NCI-H1105 (cell line): ENCODE results near the gene SYNE3.
"Not testable (repeated sequence)": the region's sequence is repeated elsewhere in the genome, so short reads cannot be mapped to it uniquely, and the experiment has no call there.

Experiments
- DNase-seq: peaks from one replicate; lab custom pipeline; 2025; lab: John Stamatoyannopoulos, UW

Gene SYNE3

GRCh38 chr14:95524706-95525512 is 8.5 kb upstream of the SYNE3 start:
- no peak for DNase-seq

- DNase-seq = no peak
Measured at GRCh38 chr14:95523815-95524448, 7.5 kb upstream of the SYNE3 start.

DNA sequence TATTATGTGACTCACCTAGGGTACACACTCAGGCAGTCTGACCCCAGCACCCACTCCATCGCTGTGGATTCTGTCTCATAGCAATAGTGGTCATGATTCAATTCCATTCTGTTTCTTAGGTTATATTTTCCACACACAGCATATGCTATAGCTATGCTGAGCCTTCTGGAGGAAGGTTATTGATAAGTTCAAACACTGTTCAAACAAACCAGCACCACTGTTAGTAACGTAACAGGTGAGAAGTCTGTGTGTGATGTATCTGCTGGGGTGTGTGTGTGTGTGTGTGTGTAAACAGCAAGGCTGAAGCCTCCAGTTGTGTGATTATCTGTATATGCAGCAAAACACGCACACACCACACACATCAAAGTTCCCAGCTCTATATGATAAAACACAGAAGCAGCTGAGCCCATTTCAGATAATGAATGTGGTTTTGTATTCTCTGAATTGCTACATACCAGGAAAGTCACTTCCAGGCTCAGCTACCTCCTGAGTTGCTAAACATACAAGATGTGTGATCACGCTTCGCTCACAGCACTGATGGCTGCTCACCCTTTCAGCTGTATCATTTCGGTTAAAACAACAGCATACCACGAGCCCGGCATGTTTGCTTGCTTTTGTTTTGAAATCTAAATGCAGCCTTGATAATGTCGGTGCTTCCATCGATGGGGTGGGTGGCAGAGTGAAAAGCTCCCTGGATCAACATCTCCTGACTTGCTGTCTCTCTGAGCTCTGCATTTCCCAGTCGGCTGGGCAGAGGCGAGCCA is 6.8 kb upstream of the SYNE3 start:
- no peak for DNase-seq

GRCh38 chr14:95522556-95522955 is 6.1 kb upstream of the SYNE3 start:
- DNase-seq = no peak

- no peak for DNase-seq
Measured at GRCh38 chr14:95522116-95522515, 5.7 kb upstream of the SYNE3 start.

DNA sequence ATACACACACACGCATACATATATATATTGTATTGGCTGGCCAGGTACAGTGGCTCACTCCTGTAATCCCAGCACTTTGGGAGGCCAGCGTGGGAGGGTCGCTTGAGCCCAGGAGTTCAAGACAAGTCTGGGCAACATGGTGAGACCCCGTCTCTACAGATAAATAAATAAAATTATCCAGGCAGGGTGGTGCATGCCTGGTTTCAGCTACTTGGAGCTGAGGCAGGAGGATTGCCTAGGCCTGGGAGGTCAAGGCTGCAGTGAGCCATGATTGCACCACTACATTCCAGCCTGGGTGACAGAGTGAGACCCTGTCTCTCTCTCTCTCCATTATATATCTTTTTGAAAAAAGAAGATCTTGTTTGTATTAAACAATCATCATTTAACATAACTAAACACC is 4.6 kb upstream of the SYNE3 start:
- no peak for DNase-seq

DNA sequence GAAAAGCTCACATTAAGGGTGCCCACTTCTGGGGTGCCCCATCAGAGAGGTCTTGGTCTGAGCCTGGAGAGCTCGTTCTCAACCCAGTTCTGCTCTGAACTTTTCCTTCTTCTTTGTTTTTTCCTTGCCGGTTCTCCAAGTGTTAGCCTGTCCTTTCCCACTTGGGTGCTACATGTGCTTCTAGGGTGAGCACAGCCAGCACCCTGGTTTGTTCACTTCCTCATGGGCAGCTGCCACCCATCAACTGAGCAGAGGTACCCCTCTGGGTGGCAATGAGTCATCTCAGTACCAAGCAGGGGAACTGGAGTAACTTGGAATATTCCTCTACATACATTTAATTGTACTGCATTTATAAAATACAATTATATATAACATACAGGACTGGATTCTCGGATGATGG is 3.9 kb upstream of the SYNE3 start:
- DNase-seq = no peak

- no peak for DNase-seq
Measured at GRCh38 chr14:95519699-95520098, 3.2 kb upstream of the SYNE3 start.

DNA sequence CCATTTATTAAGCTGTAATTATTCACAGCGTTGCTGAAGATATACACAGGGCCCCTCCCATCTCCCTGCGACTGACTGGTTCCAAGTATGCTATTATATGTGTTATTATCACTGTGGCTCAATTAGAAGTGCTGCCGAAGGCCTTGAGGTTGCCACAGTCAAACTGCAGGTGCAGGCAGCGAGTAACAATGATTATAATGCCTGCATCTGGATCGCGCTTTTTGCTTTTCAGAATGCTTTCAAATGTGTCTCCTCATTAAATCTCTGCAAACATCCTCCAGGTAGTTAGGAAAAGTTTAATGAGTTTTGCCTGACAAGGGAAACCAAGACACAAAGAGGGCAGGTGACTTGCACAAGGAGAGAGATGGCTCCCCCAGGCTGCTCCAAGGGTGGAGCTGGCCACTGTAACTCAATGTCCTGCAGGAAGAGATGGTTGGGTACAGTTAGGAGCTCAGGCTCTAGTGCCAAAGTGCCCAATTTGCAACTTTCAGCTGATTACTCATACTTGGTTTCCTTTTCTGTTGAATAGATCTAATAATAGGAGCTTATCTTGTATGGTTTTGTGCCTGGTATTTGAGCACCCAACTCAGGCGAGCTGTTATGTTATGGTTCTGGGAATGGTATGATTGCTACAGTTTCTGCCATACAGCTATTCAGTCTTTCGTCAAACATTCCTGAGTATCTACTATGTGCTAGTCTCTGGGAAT is 1.7 kb upstream of the SYNE3 start:
- DNase-seq = peak; percentile 69

- peak; percentile 50 for DNase-seq
Measured at GRCh38 chr14:95515596-95516552, 576 bp downstream of the SYNE3 start.

DNA sequence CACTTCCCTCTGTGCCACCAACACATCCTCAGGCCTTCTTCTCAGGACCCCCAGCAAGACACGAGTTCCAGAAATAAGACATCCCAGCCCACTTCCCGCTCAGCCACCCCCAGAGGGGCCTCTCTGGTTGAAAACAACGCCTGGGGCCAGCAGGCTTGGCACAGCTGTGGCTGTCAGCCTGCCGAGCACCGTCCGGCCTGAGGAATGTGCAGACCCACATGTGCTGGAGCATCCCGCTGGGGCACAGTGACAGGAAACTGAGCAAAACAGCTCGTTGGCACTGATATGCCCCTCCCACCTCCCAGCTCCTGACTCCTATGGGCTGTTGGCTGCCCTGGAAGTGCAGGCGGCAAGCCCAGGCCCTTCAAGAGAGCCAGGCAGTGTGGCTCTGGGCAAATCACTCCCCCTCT is 1.4 kb downstream of the SYNE3 start:
- peak; percentile 52 for DNase-seq

- DNase-seq = peak; percentile 95
Measured at GRCh38 chr14:95514131-95515079, 2.0 kb downstream of the SYNE3 start.

DNA sequence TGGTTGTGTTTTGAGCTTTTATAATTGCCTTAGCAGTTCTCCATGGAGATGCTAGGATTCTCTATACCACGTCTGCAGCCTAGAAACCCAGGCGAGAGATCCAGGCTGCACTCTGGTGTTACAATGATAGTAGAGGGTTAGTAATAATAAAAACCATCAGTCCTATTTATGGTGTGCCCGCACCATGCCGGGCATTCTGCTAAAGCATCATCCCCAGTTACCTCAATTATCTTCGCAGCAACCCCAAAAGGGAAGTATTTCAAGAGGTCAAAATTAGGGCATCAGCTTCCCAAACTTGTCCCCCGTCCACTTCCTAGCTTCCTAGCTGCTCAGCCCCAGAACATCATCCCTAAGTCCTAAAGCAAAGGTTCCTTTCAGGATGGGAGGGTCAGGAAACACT is 3.2 kb downstream of the SYNE3 start:
- no peak for DNase-seq

DNA sequence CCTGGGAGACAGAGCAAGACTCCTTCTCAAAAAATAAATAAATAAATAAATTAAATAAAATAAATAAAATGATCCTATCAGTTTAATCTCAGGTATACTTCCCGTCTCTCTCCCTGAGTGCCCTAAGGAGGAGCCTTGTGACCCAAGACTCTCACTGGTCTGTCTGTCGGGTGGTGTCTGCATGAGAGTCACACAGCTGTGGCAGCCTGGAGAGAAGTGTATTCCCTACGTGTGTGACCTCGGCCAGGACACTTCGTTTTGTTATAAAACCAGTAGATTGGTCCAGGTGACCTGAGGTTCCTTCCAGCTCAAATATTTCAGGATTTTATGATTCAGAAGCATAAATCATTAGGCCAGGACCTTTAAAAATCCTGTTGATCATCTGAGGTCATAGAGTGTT is 4.8 kb downstream of the SYNE3 start:
- no peak for DNase-seq

GRCh38 chr14:95510804-95511203 is 5.6 kb downstream of the SYNE3 start:
- DNase-seq = no peak

DNA sequence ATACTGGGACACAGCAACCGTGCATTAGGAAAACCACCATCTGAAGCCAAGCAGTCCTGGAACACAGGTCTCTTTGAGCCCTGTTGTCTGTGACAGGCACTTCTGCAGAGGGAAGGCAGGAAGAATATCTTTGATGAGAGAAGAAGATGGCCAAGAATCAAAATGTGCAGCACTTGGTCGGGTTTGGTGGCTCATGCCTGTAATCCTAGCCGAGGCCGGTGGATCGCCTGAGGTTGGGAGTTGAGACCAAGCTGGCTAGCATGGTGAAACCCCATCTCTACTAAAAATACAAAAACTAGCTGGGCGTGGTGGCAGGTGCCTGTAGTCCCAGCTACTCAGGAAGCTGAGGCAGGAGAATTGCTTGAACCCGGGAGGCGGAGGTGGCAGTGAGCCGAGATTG is 6.1 kb downstream of the SYNE3 start:
- DNase-seq = not testable (repeated sequence)

GRCh38 chr14:95509495-95509894 is 7.0 kb downstream of the SYNE3 start:
- DNase-seq = no peak

DNA sequence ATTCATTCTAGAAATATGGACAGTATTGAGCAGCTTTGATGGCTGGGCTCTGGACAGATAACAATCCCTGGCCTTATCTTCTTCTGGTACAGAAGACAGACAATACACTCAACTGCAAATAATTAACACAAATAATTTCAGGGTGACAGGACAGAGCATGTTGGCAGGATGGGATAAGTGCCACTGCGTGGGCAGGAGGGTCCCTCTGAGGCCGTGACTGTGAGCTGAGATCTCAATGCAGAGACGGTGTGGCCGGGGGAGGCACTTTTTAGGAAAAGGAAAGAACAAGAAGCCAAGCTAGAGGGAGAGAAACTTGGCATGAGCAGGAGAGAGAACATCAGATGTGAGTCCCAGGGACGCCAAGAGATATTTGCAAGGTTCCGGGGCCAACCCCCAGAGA is 8.1 kb downstream of the SYNE3 start:
- DNase-seq = no peak

DNA sequence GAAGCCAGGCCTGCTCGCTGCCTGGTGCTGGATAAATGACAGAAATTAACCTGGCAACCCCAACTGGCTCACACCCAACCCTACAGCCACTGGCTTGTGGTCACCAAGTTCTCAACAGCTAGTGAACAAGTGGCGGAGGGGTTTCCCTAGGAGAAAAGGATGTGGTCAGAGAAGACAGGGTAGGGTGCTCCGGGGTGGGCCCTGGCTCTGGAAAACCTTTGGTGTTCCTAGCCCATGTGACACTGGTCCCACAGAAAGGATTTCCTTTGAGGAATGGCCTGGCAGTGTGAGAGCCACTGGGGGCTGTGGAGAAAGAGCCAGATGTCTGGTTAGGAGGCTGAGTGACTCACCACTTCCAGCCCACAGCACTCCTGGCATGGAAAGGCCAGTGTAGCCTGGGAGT is 8.7 kb downstream of the SYNE3 start:
- no peak for DNase-seq

DNA sequence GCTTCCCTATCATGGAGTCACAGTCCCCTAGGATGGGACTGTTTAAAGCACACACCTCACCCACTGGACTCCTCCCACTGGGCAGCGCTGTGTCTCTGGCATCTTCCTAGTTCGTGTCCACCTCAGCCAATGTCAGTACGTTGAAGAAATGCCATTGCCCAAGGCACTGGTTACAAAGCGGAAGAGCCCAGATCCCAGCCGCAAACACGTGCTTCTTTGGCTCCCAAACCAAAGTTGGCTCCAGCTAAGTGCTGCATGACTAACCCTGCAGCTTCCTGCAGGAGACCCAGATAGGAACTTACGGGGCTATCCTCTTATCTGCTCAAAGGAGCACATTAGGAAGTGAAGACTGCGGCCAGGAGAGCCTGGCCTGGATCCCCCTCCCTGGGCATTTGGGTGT is 9.3 kb downstream of the SYNE3 start:
- no peak for DNase-seq
